H9 (cell line): ENCODE measurements around the gene IQCE. TPM values are rescaled to one million over a fixed set of nuclear protein-coding genes. Genes with fewer than 3 reads are reported as not detected.

Source experiments
- DNase-seq: peaks from one replicate; pipeline ENCODE4 v3.0.0-alpha.2; 2017
- H2AFZ ChIP-seq: one replicate; pipeline ENCODE4 v1.6.1; 2013; ENCODE audit warnings: mild to moderate bottlenecking, low read length, control low read depth, moderate library complexity
- H2AK5ac ChIP-seq: 2 replicates; pipeline ENCODE4 v1.6.1; 2013; ENCODE audit warnings: low read length, control low read depth, mixed read lengths; ENCODE audit not compliant: insufficient read length
- H2BK120ac ChIP-seq: one replicate; pipeline ENCODE4 v1.6.1; 2013; ENCODE audit warnings: low read depth, mild to moderate bottlenecking, low read length, control low read depth, inconsistent platforms; ENCODE audit not compliant: poor library complexity, severe bottlenecking
- H2BK12ac ChIP-seq: 2 replicates; pipeline ENCODE4 v1.6.1; 2013; ENCODE audit warnings: low read length, control low read depth, mixed read lengths, low read depth; ENCODE audit not compliant: insufficient read length
- H2BK15ac ChIP-seq: 2 replicates; pipeline ENCODE4 v1.6.1; 2013; ENCODE audit warnings: low read depth, low read length, control low read depth
- H2BK20ac ChIP-seq: one replicate; pipeline ENCODE4 v1.6.1; 2013; ENCODE audit warnings: low read depth, mild to moderate bottlenecking, low read length, control low read depth, inconsistent platforms; ENCODE audit not compliant: poor library complexity, severe bottlenecking
- H2BK5ac ChIP-seq: 2 replicates; pipeline ENCODE4 v1.6.1; 2013; ENCODE audit warnings: low read length, control low read depth, mixed read lengths; ENCODE audit not compliant: insufficient read length
- H3K14ac ChIP-seq: 2 replicates; pipeline ENCODE4 v1.6.1; 2013; ENCODE audit warnings: low read length, control low read depth; ENCODE audit not compliant: insufficient read depth
- H3K18ac ChIP-seq: 2 replicates; pipeline ENCODE4 v1.6.1; 2013; ENCODE audit warnings: low read depth, mild to moderate bottlenecking, mixed read lengths, low read length, control low read depth; ENCODE audit not compliant: insufficient read length
- H3K23ac ChIP-seq: 2 replicates; pipeline ENCODE4 v1.6.1; 2013; ENCODE audit warnings: low read length, control low read depth, mixed read lengths, low read depth; ENCODE audit not compliant: insufficient read length
- H3K23me2 ChIP-seq: 2 replicates; pipeline ENCODE4 v1.6.1; 2013; ENCODE audit warnings: low read depth, mild to moderate bottlenecking, mixed read lengths, low read length, control low read depth; ENCODE audit not compliant: insufficient read length, poor library complexity, severe bottlenecking
- H3K27ac ChIP-seq: 2 replicates; pipeline ENCODE4 v1.5.1; 2013; ENCODE audit warnings: low read length, control low read depth, mixed read lengths, low read depth; ENCODE audit not compliant: insufficient read length
- H3K27me3 ChIP-seq: 2 replicates; pipeline ENCODE4 v1.6.1; 2013; ENCODE audit warnings: low read length, control low read depth, inconsistent platforms; ENCODE audit not compliant: insufficient read depth
- H3K4ac ChIP-seq: 2 replicates; pipeline ENCODE4 v1.6.1; 2013; ENCODE audit warnings: low read depth, mild to moderate bottlenecking, control low read depth, inconsistent platforms, low read length, moderate library complexity
- H3K4me1 ChIP-seq: 2 replicates; pipeline ENCODE4 v1.6.1; 2013; ENCODE audit warnings: low read length, control low read depth, inconsistent platforms; ENCODE audit not compliant: insufficient read depth
- H3K4me2 ChIP-seq: 2 replicates; pipeline ENCODE4 v1.6.1; 2013; ENCODE audit warnings: low read length, control low read depth, mixed read lengths; ENCODE audit not compliant: insufficient read length, insufficient read depth
- H3K56ac ChIP-seq: 2 replicates; pipeline ENCODE4 v1.6.1; 2013; ENCODE audit warnings: low read depth, mild to moderate bottlenecking, mixed read lengths, low read length, control low read depth; ENCODE audit not compliant: insufficient read length
- H3K79me1 ChIP-seq: 2 replicates; pipeline ENCODE4 v1.6.1; 2013; ENCODE audit warnings: low read depth, mild to moderate bottlenecking, moderate library complexity, low read length, control low read depth, inconsistent platforms; ENCODE audit not compliant: insufficient read depth, poor library complexity, severe bottlenecking
- H3K79me2 ChIP-seq: 2 replicates; pipeline ENCODE4 v1.6.1; 2013; ENCODE audit warnings: low read length, control low read depth, inconsistent platforms; ENCODE audit not compliant: insufficient read depth
- H3K9ac ChIP-seq: 2 replicates; pipeline ENCODE4 v1.6.1; 2013; ENCODE audit warnings: low read length, control low read depth, mixed read lengths; ENCODE audit not compliant: insufficient read length; ENCODE audit errors: extremely low read depth
- H3K9me3 ChIP-seq: one replicate; pipeline ENCODE4 v1.6.1; 2013; ENCODE audit warnings: low read depth, low read length, inconsistent platforms; ENCODE audit not compliant: control insufficient read depth
- H3T11ph ChIP-seq: one replicate; pipeline ENCODE4 v1.6.1; 2013; ENCODE audit warnings: mild to moderate bottlenecking, low read length, control low read depth, inconsistent platforms
- H4K20me1 ChIP-seq: one replicate; pipeline ENCODE4 v1.6.1; 2013; ENCODE audit not compliant: control insufficient read depth, insufficient read length, insufficient read depth
- H4K5ac ChIP-seq: 2 replicates; pipeline ENCODE4 v1.6.1; 2013; ENCODE audit warnings: low read depth, mild to moderate bottlenecking, mixed read lengths, low read length, control low read depth; ENCODE audit not compliant: insufficient read length
- H4K8ac ChIP-seq: replicated peaks from 2 replicates; pipeline ENCODE4 v1.6.1; 2013; ENCODE audit warnings: low read length, control low read depth, mixed read lengths, low read depth; ENCODE audit not compliant: insufficient read length
- H4K91ac ChIP-seq: 2 replicates; pipeline ENCODE4 v1.6.1; 2013; ENCODE audit warnings: low read depth, mild to moderate bottlenecking, moderate library complexity, mixed read lengths, low read length, control low read depth; ENCODE audit not compliant: insufficient read length
- H3K27ac Mint-ChIP-seq, 3 experiments: 2 replicates in 2 of 3; 3 replicates in 1 of 3; pipeline ENCODE4 v1.8.0; 2020 to 2021; ENCODE audit warnings: mixed read lengths in 3 of 3, mild to moderate bottlenecking in 1 of 3, moderate library complexity in 1 of 3
- H3K27me3 Mint-ChIP-seq: 2 replicates; pipeline ENCODE4 v1.8.0; 2021; ENCODE audit warnings: low read depth, mild to moderate bottlenecking, moderate library complexity, mixed read lengths
- H3K36me3 Mint-ChIP-seq, 3 experiments: 2 replicates in 2 of 3; 3 replicates in 1 of 3; pipeline ENCODE4 v1.8.0; 2020 to 2021; ENCODE audit warnings: low read depth in 3 of 3, mixed read lengths in 3 of 3; ENCODE audit not compliant: insufficient read depth in 1 of 3
- H3K4me1 Mint-ChIP-seq, 2 experiments: 2 replicates each; pipeline ENCODE4 v1.8.0; 2020; ENCODE audit warnings: mixed read lengths in 2 of 2
- H3K4me3 Mint-ChIP-seq, 2 experiments: 2 replicates in 1 of 2; 3 replicates in 1 of 2; pipeline ENCODE4 v1.8.0; 2020 to 2021; ENCODE audit warnings: mild to moderate bottlenecking in 2 of 2, mixed read lengths in 2 of 2, moderate library complexity in 1 of 2
- H3K9me3 Mint-ChIP-seq, 2 experiments: 2 replicates in 1 of 2; 3 replicates in 1 of 2; pipeline ENCODE4 v1.8.0; 2020; ENCODE audit warnings: mild to moderate bottlenecking in 2 of 2, mixed read lengths in 2 of 2, moderate library complexity in 1 of 2
- WGBS: extraction: QIAGEN DNeasy Blood & Tissue Kit; methylation state at CpG from one replicate; pipeline ENCODE4 v1.1.7; 2013; ENCODE audit warnings: missing lambda C conversion rate, low lambda C conversion rate, mixed read lengths; ENCODE audit not compliant: insufficient read length; ENCODE audit errors: extremely low coverage; 5-methylcytosine and 5-hydroxymethylcytosine counted together
- total RNA-seq: library from RNA; stranded (reverse); gene quantifications from 2 replicates; pipeline ENCODE4 v1.2.1, GENCODE V29; 2021
- TF ChIP-seq, protein P1 (sequence below): fragments of 200-600 bp; sonication (generic); conservative IDR thresholded peaks from 3 replicates; pipeline ENCODE4 v1.8.0; 2021; ENCODE audit warnings: antibody characterized with exemption, mild to moderate bottlenecking

IQCE gene
- total RNA-seq, 1 experiment from 2014 or later: 7.0 TPM

DNA sequence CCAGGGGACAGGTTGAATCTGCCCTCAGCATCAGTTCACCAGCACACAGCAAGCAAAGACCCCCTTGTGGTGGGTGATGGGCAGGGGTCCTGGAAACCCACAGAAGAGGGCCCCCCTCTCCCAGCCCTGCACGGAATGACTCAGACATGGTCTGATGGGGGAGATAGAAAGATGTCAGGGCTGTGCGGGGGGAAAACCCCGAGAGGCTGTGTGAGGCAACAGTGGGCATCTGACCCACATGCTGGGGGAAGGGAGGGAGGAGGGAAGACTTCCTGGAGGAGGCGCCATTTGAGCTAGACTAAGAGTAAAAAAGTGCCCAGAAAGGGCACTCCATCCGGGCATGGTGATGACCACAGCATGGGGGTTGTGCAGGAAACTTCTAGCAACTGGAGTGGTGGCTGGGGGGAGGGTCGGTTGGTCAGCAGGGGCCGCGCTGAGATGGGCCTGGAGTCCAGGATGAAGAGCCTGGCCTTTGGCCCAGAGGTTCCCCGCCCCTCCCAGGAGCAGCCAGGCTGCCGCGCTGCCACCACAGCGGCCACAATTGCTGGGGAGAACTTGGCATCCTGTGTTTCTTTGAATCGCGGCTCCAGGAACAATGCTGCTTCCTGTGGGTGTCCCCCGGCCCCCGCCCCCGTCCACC lies 36.7 kb upstream of the IQCE start:
- Histone ChIP-seq H3K79me1 (no peaks in the 10 kb centered on the region), H3K14ac (no peak overlapping the region), H3K4me2 (peak overlapping the region; percentile 63), H3K18ac (no peak overlapping the region), H3K4me1 (peaks cover 4% of the 10 kb centered on the region; the same call in 1 of the 2 replicates), H3K23me2 (peaks cover 13% of the 10 kb centered on the region), H4K8ac (no peak overlapping the region), H2AFZ (no peak overlapping the region), H4K5ac (no peak overlapping the region), H3K56ac (no peak overlapping the region), H3K9me3 (no peaks in the 10 kb centered on the region), H2BK120ac (no peak overlapping the region), H4K20me1 (no peaks in the 10 kb centered on the region), H3K27me3 (no peaks in the 10 kb centered on the region; the same call in 1 of the 2 replicates), H2AK5ac (no peak overlapping the region), H3K79me2 (no peaks in the 10 kb centered on the region; the same call in 1 of the 2 replicates), H3K9ac (no peak overlapping the region), H2BK20ac (no peak overlapping the region), H2BK12ac (no peak overlapping the region), H3T11ph (no peak overlapping the region), H2BK15ac (no peak overlapping the region; the same call in 1 of the 2 replicates), H3K4ac (no peak overlapping the region), H2BK5ac (no peak overlapping the region), H3K27ac (no peak overlapping the region), H4K91ac (no peak overlapping the region), H3K23ac (no peak overlapping the region)
- Mint-ChIP-seq H3K27me3 (peaks cover 25% of the 10 kb centered on the region), H3K4me1 (peaks cover 42 to 54% of the 10 kb centered on the region in 2 experiments), H3K27ac (no peak overlapping the region), H3K9me3 (no peaks in the 10 kb centered on the region), H3K4me3 (peak overlapping the region; percentile 50 to 74; a peak in 4 of 5 replicates), H3K36me3 (peaks cover 0 to 18% (median 16%) of the 10 kb centered on the region in 3 experiments; a peak in 5 of 7 replicates)
- TF ChIP-seq, protein P1, sequence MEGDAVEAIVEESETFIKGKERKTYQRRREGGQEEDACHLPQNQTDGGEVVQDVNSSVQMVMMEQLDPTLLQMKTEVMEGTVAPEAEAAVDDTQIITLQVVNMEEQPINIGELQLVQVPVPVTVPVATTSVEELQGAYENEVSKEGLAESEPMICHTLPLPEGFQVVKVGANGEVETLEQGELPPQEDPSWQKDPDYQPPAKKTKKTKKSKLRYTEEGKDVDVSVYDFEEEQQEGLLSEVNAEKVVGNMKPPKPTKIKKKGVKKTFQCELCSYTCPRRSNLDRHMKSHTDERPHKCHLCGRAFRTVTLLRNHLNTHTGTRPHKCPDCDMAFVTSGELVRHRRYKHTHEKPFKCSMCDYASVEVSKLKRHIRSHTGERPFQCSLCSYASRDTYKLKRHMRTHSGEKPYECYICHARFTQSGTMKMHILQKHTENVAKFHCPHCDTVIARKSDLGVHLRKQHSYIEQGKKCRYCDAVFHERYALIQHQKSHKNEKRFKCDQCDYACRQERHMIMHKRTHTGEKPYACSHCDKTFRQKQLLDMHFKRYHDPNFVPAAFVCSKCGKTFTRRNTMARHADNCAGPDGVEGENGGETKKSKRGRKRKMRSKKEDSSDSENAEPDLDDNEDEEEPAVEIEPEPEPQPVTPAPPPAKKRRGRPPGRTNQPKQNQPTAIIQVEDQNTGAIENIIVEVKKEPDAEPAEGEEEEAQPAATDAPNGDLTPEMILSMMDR: peak; percentile 18; the same call in 1 of the 3 replicates
- no peak for DNase-seq
- WGBS: no CpG with 5 or more reads among the region's 17 CpGs
